ENCODE data around the gene WDR82.

DNA sequence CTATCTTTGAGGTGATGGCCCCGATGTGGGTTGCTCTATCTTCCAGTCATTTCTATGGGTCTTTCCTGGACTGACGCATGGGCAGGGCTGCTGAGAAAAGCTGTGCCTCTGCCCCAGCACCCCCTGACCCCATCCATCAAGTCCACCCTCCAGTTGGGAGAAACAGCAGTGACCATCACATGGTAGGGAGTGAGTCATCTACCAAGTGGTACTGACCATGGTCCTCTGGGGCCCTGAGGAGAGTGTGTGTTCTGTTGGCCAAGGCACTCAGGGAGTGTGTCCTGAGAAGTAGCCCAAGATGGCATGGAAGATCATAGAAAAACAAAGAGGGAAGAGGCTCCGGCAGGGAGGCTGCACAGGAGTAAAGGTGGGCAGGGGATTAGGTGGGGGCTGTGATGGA is 36.0 kb upstream of the WDR82 start:
- TF ChIP-seq, protein P1, sequence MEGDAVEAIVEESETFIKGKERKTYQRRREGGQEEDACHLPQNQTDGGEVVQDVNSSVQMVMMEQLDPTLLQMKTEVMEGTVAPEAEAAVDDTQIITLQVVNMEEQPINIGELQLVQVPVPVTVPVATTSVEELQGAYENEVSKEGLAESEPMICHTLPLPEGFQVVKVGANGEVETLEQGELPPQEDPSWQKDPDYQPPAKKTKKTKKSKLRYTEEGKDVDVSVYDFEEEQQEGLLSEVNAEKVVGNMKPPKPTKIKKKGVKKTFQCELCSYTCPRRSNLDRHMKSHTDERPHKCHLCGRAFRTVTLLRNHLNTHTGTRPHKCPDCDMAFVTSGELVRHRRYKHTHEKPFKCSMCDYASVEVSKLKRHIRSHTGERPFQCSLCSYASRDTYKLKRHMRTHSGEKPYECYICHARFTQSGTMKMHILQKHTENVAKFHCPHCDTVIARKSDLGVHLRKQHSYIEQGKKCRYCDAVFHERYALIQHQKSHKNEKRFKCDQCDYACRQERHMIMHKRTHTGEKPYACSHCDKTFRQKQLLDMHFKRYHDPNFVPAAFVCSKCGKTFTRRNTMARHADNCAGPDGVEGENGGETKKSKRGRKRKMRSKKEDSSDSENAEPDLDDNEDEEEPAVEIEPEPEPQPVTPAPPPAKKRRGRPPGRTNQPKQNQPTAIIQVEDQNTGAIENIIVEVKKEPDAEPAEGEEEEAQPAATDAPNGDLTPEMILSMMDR (conservative IDR thresholded peaks at IDR 0.05; ENCODE audit: low read depth in 2 of 2): no peak
- TF ChIP-seq CREB1 (CRISPR knock-in tag; IDR thresholded peaks at IDR 0.05; ENCODE audit: low read depth) (no peak), EZH2 (IDR thresholded peaks at IDR 0.05; ENCODE audit: low read depth, unreplicated experiment) (no peak)

Measured in GM23338 (cell line).